GM12878 (cell line): Measurements from ENCODE around the gene STARD8. TPM values are rescaled to one million over a fixed set of nuclear protein-coding genes. Genes with fewer than 3 reads are reported as not detected.
"Not testable (repeated sequence)": the region's sequence is repeated elsewhere in the genome, so short reads cannot be mapped to it uniquely, and the experiment has no call there.

Source experiments
- ATAC-seq: fragments of 200-7000 bp; cut with Tn5 transposase; 3 replicates; pipeline ENCODE4 v1.9.1; 2020; ENCODE audit warnings: mild to moderate bottlenecking, moderate library complexity
- BruUV-seq: library from RNA; stranded (reverse); fragments of 400-500 nt; replicated peaks from 2 replicates; lab custom pipeline; 2021; lab: Mats Ljungman, UMichigan
- CTCF ChIA-PET: fragments of 300-600 bp; sonication (Branson Sonifier 250); formaldehyde crosslinking; extraction: SDS; loops from one replicate; lab custom pipeline; 2021; ENCODE audit warnings: inconsistent platforms; lab: Yijun Ruan, JAX
- POLR2A ChIA-PET: fragments of 350-600 bp; formaldehyde crosslinking; extraction: SDS; loops from one replicate; lab custom pipeline; 2021; ENCODE audit warnings: inconsistent platforms; lab: Charles Lee
- RAD21 ChIA-PET: fragments of 300-600 bp; sonication (Branson Sonifier 250); formaldehyde crosslinking; loops from one replicate; lab custom pipeline; 2023; ENCODE audit warnings: antibody characterized with exemption; ENCODE audit not compliant: unreplicated experiment; lab: Charles Lee
- SMC1A ChIA-PET: fragments of 300-600 bp; sonication (Branson Sonifier 250); formaldehyde crosslinking; loops from one replicate; lab custom pipeline; 2023; ENCODE audit not compliant: unreplicated experiment, uncharacterized antibody; lab: Charles Lee
- DNase-seq: peaks from one replicate; pipeline ENCODE4 v3.0.0-alpha.2; 2011; ENCODE audit warnings: low read depth, low spot score
- FAIRE-seq: peaks from 3 replicates; lab custom pipeline; 2011; peaks lifted over from hg19 to GRCh38; lab: Jason Lieb, UNC
- H2AFZ ChIP-seq: 2 replicates; pipeline ENCODE4 v1.6.0; 2011; ENCODE audit warnings: low read depth, low read length, control low read depth; ENCODE audit not compliant: control insufficient read depth
- H3K27ac ChIP-seq: 2 replicates; pipeline ENCODE4 v1.5.1; 2011; ENCODE audit warnings: control low read depth; ENCODE audit not compliant: control insufficient read depth, insufficient read depth
- H3K27me3 ChIP-seq, 2 experiments: replicated peaks in 1 of 2; 2 replicates each; pipeline versions ENCODE4 v1.6.0 to v1.6.1; 2011; ENCODE audit warnings: low read length in 1 of 2; ENCODE audit not compliant: control insufficient read depth in 2 of 2, insufficient read depth in 2 of 2
- H3K36me3 ChIP-seq, 2 experiments: 2 replicates each; pipeline ENCODE4 v1.5.1; 2011; ENCODE audit warnings: low read length in 1 of 2; ENCODE audit not compliant: control insufficient read depth in 2 of 2, insufficient read depth in 2 of 2
- H3K4me1 ChIP-seq: 2 replicates; pipeline ENCODE4 v1.6.1; 2011; ENCODE audit warnings: mild to moderate bottlenecking, low read length, moderate library complexity, mixed read lengths; ENCODE audit not compliant: control insufficient read depth, insufficient read depth
- H3K4me2 ChIP-seq: 2 replicates; pipeline ENCODE4 v1.6.0; 2011; ENCODE audit warnings: control low read depth; ENCODE audit not compliant: control insufficient read depth, insufficient read depth
- H3K4me3 ChIP-seq: fragments of 200-600 bp; sonication (generic); 2 replicates; pipeline ENCODE4 v1.5.1; 2016
- H3K79me2 ChIP-seq: 2 replicates; pipeline ENCODE4 v1.6.0; 2011; ENCODE audit warnings: low read length; ENCODE audit not compliant: control insufficient read depth, insufficient read depth
- H3K9ac ChIP-seq: 2 replicates; pipeline ENCODE4 v1.8.0; 2011; ENCODE audit warnings: low read length, control low read depth, mixed read lengths; ENCODE audit not compliant: control insufficient read depth, insufficient read depth
- H3K9me3 ChIP-seq: replicated peaks from 3 replicates; pipeline ENCODE4 v1.5.1; 2011; ENCODE audit warnings: mild to moderate bottlenecking, low read length; ENCODE audit not compliant: control insufficient read depth, insufficient read depth
- H4K20me1 ChIP-seq: 2 replicates; pipeline ENCODE4 v1.6.0; 2011; ENCODE audit not compliant: control insufficient read depth, insufficient read depth
- BACH1 ChIP-seq: fragments of 450-650 bp; IDR thresholded peaks from 2 replicates; pipeline ENCODE4 v1.6.1; 2017; ENCODE audit warnings: mild to moderate bottlenecking, borderline replicate concordance
- EZH2 ChIP-seq: IDR thresholded peaks from 2 replicates; pipeline ENCODE4 v1.6.1; 2012; ENCODE audit warnings: low read depth, mild to moderate bottlenecking, control low read depth, inconsistent platforms, low read length, borderline replicate concordance; ENCODE audit not compliant: control insufficient read depth
- FOS ChIP-seq: IDR thresholded peaks from 3 replicates; pipeline ENCODE4 v1.6.1; 2011; ENCODE audit warnings: borderline replicate concordance; ENCODE audit not compliant: insufficient read length; ENCODE audit errors: extremely low read depth
- FOXM1 ChIP-seq: IDR thresholded peaks from 2 replicates; pipeline ENCODE4 v1.6.1; 2012; ENCODE audit warnings: low read depth, mild to moderate bottlenecking, inconsistent platforms, low read length, moderate library complexity
- HCFC1 ChIP-seq: fragments of 150-350 bp; IDR thresholded peaks from 2 replicates; pipeline ENCODE4 v1.6.1; 2014; ENCODE audit warnings: low read length
- IKZF1 ChIP-seq: fragments of 450-650 bp; conservative IDR thresholded peaks from 2 replicates; pipeline ENCODE4 v1.6.1; 2017; ENCODE audit warnings: antibody characterized with exemption, mild to moderate bottlenecking
- PAX5 ChIP-seq: IDR thresholded peaks from 2 replicates; pipeline ENCODE4 v1.6.1; 2011; ENCODE audit warnings: low read depth, low read length, borderline replicate concordance
- POLR2AphosphoS5 ChIP-seq: IDR thresholded peaks from 2 replicates; pipeline ENCODE4 v1.6.1; 2011; ENCODE audit warnings: mild to moderate bottlenecking, low read length, inconsistent platforms
- RCOR1 ChIP-seq: conservative IDR thresholded peaks from 2 replicates; pipeline ENCODE4 v1.6.1; 2012; ENCODE audit warnings: low read depth, low read length, improper control_type of control experiment
- ZNF384 ChIP-seq: IDR thresholded peaks from 2 replicates; pipeline ENCODE4 v1.6.1; 2012; ENCODE audit warnings: low read depth, mild to moderate bottlenecking, low read length, improper control_type of control experiment, borderline replicate concordance
- WGBS: methylation state at CpG from one replicate; pipeline ENCODE4 v1.1.6; 2016; ENCODE audit warnings: low lambda C conversion rate; ENCODE audit not compliant: insufficient replicate concordance, insufficient coverage; ENCODE audit errors: missing lambda C conversion rate; 5-methylcytosine and 5-hydroxymethylcytosine counted together
- in situ Hi-C: fragments of 300-500 bp; cut with MboI; formaldehyde crosslinking; loops from 9 replicates; pipeline ENCODE4 v1.14.3; 2018; ENCODE audit warnings: mixed read lengths
- intact Hi-C: fragments of 100-400 bp; cut with micrococcal nuclease; formaldehyde crosslinking; loops from one replicate; pipeline ENCODE4 v1.14.2; 2022; ENCODE audit not compliant: unreplicated experiment
- polyA plus RNA-seq, 11 experiments: library from polyadenylated mRNA; depleted of rRNA in 4 of 11; unstranded in 6 of 11; stranded (reverse) in 5 of 11; fragments of >200 nt; fragmentation: Nextera tagmentation in 4 of 11; fragmentation: Illumina TruSeq in 1 of 11; extraction: Ambion mirVana in 4 of 11; extraction: Trizol in 1 of 11; gene quantifications; 1 replicate in 1 of 11; 2 replicates in 10 of 11; pipeline versions ENCODE4 v1.2.1 to v1.2.3, GENCODE V29; 2011 to 2016; ENCODE audit warnings: inconsistent platforms in 2 of 11, missing spikeins in 2 of 11, low read depth in 1 of 11
- total RNA-seq, 4 experiments: library from RNA; depleted of rRNA in 3 of 4; stranded (reverse); fragments of >200 nt in 3 of 4; fragmentation: Illumina TruSeq in 1 of 4; extraction: Trizol in 1 of 4; gene quantifications; 2 replicates each; pipeline versions ENCODE4 v1.2.1 to v1.2.3, GENCODE V29; 2013 to 2021
- TF ChIP-seq, protein P1 (sequence below), 3 experiments: IDR thresholded peaks in 2 of 3; conservative IDR thresholded peaks in 1 of 3; 2 replicates each; pipeline ENCODE4 v1.5.1; 2011; ENCODE audit warnings: low read depth in 3 of 3, low read length in 3 of 3, mild to moderate bottlenecking in 3 of 3, control low read depth in 2 of 3, moderate library complexity in 2 of 3, inconsistent platforms in 1 of 3, mixed read lengths in 1 of 3; ENCODE audit not compliant: control insufficient read depth in 2 of 3, insufficient read depth in 1 of 3; ENCODE audit errors: extremely low read depth in 1 of 3
- TF ChIP-seq, protein P2 (sequence below): IDR thresholded peaks from 2 replicates; pipeline ENCODE4 v1.6.1; 2012; ENCODE audit warnings: low read depth, low read length, improper control_type of control experiment

Gene STARD8
- total and polyA plus RNA-seq, 10 of the 15 experiments (the other 5 are each of a cell fraction or from before 2014, with no cell fraction given): 0.03 to 0.14 (median 0.07) TPM; not detected in 6

DNA sequence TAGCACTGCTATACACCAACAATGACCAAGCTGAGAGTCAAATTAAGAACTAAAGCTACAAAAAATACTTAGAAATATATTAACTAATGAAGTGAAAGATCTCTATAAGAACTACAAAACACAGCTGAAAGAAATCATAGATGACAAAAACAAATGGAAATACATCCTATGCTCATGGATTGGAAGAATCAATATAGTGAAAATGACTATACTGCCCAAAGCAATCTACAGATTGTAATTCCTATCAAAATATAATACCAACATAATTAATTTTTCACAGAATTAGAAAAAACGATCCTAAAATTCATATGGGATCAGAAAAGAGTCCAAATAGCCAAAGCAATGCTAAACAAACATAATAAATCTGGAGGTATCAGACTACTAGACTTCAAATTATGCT is 87.8 kb downstream of the STARD8 start:
- no TSS peak for BruUV-seq
- in situ Hi-C loops: loop anchor here (10.0 kb wide), 1 partner anchor 550 kb away; no protein-coding TSS in a partner anchor
- DNase-seq (no peak), ATAC-seq (no peak)
- H3K9ac ChIP-seq: no peak overlapping the region
- H3K9me3 ChIP-seq: no peaks in the 10 kb centered on the region
- no peak overlapping the region for H3K27ac ChIP-seq
- WGBS: 0% methylated on average over 1 of the region's 1 CpG
- no peak overlapping the region for H3K4me2 ChIP-seq
- H2AFZ ChIP-seq: no peak overlapping the region
- POLR2A ChIA-PET: no interaction called here
- RAD21 ChIA-PET: interaction anchor here (1.6 kb wide), 1 partner anchor 72 kb away, joined by 4 read pairs; no protein-coding TSS in a partner anchor
- H3K4me3 ChIP-seq: no peak overlapping the region
- TF ChIP-seq, protein P1, sequence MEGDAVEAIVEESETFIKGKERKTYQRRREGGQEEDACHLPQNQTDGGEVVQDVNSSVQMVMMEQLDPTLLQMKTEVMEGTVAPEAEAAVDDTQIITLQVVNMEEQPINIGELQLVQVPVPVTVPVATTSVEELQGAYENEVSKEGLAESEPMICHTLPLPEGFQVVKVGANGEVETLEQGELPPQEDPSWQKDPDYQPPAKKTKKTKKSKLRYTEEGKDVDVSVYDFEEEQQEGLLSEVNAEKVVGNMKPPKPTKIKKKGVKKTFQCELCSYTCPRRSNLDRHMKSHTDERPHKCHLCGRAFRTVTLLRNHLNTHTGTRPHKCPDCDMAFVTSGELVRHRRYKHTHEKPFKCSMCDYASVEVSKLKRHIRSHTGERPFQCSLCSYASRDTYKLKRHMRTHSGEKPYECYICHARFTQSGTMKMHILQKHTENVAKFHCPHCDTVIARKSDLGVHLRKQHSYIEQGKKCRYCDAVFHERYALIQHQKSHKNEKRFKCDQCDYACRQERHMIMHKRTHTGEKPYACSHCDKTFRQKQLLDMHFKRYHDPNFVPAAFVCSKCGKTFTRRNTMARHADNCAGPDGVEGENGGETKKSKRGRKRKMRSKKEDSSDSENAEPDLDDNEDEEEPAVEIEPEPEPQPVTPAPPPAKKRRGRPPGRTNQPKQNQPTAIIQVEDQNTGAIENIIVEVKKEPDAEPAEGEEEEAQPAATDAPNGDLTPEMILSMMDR (IDR thresholded peaks at IDR 0.05 in 2 of 3, conservative IDR thresholded peaks at IDR 0.05 in 1 of 3; ENCODE audit: control insufficient read depth in 2 of 3, extremely low read depth in 1 of 3, insufficient read depth in 1 of 3, low read depth in 3 of 3, low read length in 3 of 3): no peak
- TF ChIP-seq BACH1 (no peak), FOS (no peak), ZNF384 (no peak), EZH2 (no peak), POLR2AphosphoS5 (no peak), IKZF1 (no peak), HCFC1 (no peak), FOXM1 (no peak), RCOR1 (no peak), PAX5 (no peak)
- TF ChIP-seq, protein P2, sequence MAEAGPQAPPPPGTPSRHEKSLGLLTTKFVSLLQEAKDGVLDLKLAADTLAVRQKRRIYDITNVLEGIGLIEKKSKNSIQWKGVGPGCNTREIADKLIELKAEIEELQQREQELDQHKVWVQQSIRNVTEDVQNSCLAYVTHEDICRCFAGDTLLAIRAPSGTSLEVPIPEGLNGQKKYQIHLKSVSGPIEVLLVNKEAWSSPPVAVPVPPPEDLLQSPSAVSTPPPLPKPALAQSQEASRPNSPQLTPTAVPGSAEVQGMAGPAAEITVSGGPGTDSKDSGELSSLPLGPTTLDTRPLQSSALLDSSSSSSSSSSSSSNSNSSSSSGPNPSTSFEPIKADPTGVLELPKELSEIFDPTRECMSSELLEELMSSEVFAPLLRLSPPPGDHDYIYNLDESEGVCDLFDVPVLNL: no peak
- TF ChIP-seq, all 136 proteins: peak for 0
- no peak for FAIRE-seq
- intact Hi-C loops: no loop called here
- Histone ChIP-seq H3K27me3 (no peaks in the 10 kb centered on the region), H3K4me1 (no peaks in the 10 kb centered on the region), H3K36me3 (no peaks in the 10 kb centered on the region), H3K79me2 (no peaks in the 10 kb centered on the region), H4K20me1 (no peaks in the 10 kb centered on the region)
- ChIA-PET SMC1A (interaction anchor here (1.5 to 5.5 kb wide), 2 partner anchors 18 to 73 kb away, joined by 3 to 30 read pairs; no protein-coding TSS in a partner anchor), CTCF (interaction anchor here (1.1 kb wide), 1 partner anchor 652 kb away, joined by 3 read pairs; no protein-coding TSS in a partner anchor)

DNA sequence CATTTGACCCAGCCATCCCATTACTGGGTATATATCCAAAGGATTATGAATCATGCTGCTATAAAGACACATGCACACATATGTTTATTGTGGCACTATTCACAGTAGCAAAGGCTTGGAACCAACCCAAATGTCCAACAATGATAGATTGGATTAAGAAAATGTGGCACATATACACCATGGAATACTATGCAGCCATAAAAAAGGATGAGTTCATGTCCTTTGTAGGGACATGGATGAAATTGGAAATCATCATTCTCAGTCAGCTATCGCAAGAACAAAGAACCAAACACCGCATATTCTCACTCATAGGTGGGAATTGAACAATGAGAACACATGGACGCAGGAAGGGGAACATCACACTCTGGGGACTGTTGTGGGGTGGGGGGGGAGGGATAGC is 94.4 kb downstream of the STARD8 start:
- H3K27me3 ChIP-seq, CTCF ChIA-PET, H3K9me3 ChIP-seq, in situ Hi-C loops, intact Hi-C loops, H3K4me3 ChIP-seq, H4K20me1 ChIP-seq, H3K4me2 ChIP-seq, SMC1A ChIA-PET, ATAC-seq, H3K27ac ChIP-seq, H2AFZ ChIP-seq, FAIRE-seq, BruUV-seq, DNase-seq, POLR2A ChIA-PET, H3K36me3 ChIP-seq, H3K4me1 ChIP-seq, H3K79me2 ChIP-seq, RAD21 ChIA-PET, H3K9ac ChIP-seq: not testable (repeated sequence)
- 60% methylated on average over 2 of the region's 3 CpGs for WGBS
